Measurements from ENCODE around the gene FAM98B. TPM values are rescaled to one million over a fixed set of nuclear protein-coding genes. Genes with fewer than 3 reads are reported as not detected.
A peak's percentile ranks its signal among the peaks of the same experiment; 100 is the strongest.

FAM98B gene
- total RNA-seq, 1 experiment from 2014 or later, result 12.5 TPM

DNA sequence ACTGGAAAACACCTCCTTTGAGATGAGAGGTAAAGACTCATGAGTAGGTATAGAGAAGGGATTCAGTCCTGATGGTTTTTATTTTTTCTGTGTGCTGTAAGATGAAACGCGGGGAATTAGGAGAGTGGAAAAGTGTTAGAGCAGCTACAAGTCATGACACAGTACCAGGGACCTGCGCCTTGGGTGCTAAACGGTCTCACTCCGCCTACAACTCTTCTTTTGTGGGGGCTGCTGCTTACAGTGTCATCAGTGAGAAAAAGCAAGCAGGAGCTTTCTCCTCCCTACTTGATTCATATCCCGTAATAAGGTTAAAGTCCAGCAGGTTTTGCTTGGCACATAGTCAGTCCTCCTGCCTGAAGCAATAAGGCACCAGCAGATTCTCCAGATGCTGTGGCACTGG lies 71.6 kb downstream of the FAM98B start:
- no peak for DNase-seq (ENCODE audit: low read depth, low spot score)
- in situ Hi-C loops (cut with HindIII; ENCODE audit: low pct_unique_long_range_greater_than_20kb, low sequenced_read_pairs), result no loop called here

DNA sequence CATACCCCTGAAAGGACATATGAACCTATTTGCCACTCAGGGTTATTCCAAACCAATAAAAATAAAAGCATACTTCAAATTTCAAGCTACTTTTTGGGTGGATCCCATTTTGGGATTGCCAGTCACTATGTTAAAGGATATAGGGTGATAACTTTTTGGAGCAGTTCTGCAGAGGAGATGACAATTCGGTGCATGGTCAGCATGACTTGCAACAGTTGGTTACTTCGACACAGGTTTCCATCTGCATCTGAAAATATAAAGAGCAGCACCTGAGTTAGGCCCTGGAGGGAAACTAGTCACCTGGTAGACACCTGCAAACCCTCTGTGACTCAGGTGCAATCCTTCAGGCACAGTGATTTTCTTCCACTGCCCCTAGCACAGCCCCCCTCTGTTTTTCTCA lies 72.2 kb downstream of the FAM98B start:
- in situ Hi-C loops (cut with HindIII; ENCODE audit: low pct_unique_long_range_greater_than_20kb, low sequenced_read_pairs), result no loop called here
- no peak for DNase-seq (ENCODE audit: low read depth, low spot score)

DNA sequence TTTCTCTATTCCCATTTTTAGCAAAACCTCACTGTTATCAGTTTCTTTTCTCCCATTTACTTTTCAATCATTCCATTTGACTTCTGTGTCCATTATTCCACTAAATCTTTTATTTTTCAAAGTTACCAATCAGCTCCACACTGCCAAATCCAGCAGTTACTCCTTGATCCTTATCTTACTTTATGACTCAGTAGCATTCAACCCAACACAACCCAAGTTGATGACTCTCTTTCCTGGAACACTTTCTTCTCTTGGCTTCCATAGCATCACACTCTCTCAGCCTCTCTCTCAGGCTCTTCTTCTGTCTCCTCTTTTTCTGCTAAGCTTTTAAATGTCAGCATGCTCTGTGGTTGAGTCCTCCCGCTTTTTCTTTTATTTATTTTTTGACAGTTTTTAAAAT lies 74.4 kb downstream of the FAM98B start:
- in situ Hi-C loops (cut with HindIII; ENCODE audit: low pct_unique_long_range_greater_than_20kb, low sequenced_read_pairs), result no loop called here
- DNase-seq (ENCODE audit: low read depth, low spot score), result no peak

DNA sequence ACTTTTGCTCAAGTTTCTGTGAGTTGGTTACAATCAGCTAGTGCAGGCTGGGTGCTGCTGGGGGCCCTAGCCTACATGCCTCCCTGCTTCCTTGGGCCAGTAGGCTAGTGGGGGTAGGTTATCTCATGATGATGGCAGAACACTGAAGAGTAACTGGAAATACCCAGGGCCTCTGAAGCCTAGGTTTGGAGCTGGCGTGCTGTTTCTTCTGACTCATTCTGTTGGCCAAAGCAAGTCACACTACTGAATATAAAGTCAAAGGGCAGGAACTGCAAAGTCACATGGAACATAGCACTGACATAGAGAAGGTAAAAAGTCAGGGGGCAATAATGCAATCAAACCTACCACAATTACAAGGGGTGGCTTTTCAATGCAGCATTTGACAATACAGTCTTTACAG lies 76.2 kb downstream of the FAM98B start:
- in situ Hi-C loops (cut with HindIII; ENCODE audit: low pct_unique_long_range_greater_than_20kb, low sequenced_read_pairs), result no loop called here
- no peak for DNase-seq (ENCODE audit: low read depth, low spot score)

DNA sequence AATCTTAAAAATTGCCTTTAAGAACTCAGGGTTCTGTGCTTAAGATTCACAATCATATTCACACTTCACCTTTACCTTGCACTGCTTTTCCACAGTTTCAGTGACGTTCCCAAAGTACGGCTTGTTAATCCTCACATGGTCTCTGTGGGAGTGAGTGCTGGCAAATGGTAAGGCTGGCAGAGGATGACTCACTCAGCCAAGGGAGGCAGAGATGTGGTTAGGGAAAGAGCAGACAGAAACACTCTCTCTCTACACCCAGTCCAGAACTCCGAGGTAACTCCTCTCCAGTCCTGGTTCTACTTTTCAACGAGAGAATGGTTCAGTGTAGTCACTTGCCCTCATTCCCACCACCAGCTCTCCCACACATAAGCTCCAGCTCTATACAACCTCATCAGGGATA lies 77.6 kb downstream of the FAM98B start:
- DNase-seq (ENCODE audit: low read depth, low spot score), result peak; percentile 62
- in situ Hi-C loops (cut with HindIII; ENCODE audit: low pct_unique_long_range_greater_than_20kb, low sequenced_read_pairs), result no loop called here

DNA sequence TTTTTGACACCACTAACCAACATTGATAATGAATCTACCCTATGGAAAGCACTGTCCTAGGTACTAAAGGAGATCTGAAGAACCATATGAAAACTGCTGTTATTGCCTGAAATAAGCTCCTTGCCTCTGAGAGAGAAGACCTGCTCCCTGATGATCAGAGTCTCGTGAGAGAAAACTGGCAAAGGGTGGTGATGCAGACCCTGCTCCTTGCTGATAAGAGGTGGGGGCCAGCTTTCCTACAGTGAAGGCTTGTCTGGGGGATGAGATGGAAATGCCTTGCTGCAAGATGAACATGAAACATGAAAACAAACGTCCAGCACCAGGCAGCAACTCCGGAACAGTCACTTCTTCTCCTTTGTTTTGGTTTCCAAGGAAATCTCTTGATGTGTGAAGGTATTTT lies 78.8 kb downstream of the FAM98B start:
- in situ Hi-C loops (cut with HindIII; ENCODE audit: low pct_unique_long_range_greater_than_20kb, low sequenced_read_pairs), result no loop called here
- DNase-seq (ENCODE audit: low read depth, low spot score), result no peak

DNA sequence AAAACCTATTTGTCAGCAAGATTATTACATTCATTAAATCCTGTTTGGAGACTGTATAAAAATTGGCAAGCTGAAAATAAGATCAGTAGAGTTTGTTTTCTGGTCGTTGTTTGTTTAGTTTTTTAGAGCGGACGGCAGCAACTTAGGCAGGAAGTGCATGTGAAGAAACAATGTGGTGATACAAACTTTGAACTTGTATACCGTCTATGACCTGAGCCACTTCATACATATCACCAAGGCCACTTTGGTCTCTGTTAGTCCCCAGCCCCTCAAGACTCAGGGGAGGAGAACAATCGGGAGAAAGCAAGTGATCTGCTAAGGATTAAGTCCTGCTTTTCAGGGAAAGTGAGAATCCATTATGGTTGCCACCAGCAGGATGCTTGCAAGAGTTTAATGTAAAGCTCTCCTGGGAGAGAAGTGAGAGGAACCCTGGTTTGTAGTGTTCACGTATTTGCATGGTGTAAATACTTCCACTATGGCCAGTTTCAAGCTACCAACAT lies 79.5 kb downstream of the FAM98B start:
- in situ Hi-C loops (cut with HindIII; ENCODE audit: low pct_unique_long_range_greater_than_20kb, low sequenced_read_pairs), result no loop called here
- DNase-seq (ENCODE audit: low read depth, low spot score), result no peak

DNA sequence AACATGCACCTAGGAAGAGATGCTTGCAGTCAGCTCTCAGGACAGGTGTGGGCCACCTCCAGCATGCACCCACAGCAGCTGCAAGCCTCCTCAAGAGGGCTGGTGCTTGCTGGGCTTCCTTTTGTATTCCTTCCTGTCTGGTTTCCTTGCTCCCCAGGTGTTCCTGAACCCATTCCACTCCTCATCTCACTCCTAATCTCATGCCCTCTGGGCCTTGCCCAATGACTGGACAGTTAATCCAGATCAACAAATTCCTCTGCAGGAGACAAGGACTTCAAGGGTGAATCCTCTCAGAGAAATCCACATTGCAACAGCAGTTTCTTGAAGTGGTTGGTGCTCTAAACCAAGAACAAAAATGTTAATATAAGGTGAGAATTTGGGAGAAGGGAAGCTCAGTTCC lies 80.0 kb downstream of the FAM98B start:
- in situ Hi-C loops (cut with HindIII; ENCODE audit: low pct_unique_long_range_greater_than_20kb, low sequenced_read_pairs), result no loop called here
- no peak for DNase-seq (ENCODE audit: low read depth, low spot score)

DNA sequence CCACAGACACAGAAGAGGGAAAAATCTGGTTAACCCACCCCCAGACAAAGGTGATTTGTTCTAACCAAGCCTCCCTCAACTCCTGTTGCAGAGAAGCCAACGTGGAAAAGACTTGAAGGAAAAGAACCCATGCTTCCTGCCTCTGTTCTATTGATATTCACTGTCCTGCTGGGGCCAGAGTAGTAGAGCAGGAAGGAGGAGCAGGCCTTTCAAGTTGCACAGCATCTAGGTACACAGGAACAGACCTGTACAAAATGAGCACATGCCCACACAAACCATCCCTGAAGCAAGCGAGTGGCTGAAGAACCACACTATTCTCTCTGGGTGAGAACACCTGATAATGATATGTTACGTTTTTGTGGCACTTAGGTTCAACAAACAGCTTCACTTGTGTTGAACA lies 80.8 kb downstream of the FAM98B start:
- in situ Hi-C loops (cut with HindIII; ENCODE audit: low pct_unique_long_range_greater_than_20kb, low sequenced_read_pairs), result no loop called here
- no peak for DNase-seq (ENCODE audit: low read depth, low spot score)

DNA sequence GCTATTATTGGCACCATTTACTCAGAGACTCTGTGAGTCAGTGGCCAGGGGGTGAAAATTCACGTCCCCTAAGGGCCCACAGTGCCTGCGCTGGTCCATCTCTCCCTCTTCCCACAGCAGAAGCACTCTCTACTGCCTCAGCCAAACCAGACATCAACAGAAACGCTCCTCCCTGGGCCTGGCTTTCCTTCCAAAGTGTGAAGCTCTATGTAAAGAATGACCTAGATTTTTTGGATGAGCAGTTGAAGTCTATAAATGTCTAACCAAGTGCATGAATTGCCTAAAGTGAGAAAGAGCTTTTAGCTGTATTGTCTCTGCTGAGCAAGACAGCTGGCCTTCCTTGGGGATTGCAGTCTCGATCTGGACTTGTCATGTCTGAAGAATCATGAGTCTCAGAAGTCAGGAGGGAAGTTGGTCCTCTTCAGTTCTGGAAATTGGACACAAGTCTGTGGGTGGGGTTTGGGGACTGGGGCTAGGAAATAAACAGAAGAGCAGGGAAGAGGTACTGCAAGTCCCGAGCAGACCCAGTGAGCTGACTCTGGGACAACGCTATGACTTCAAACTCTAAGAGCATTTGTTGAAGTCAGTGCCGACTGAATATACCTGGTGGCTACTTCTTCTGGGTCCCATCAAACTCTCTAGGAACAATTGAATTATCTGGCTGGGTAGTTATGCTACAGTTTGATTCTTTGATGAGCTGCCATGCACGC lies 81.7 kb downstream of the FAM98B start:
- no peak for DNase-seq (ENCODE audit: low read depth, low spot score)
- in situ Hi-C loops (cut with HindIII; ENCODE audit: low pct_unique_long_range_greater_than_20kb, low sequenced_read_pairs), result no loop called here

DNA sequence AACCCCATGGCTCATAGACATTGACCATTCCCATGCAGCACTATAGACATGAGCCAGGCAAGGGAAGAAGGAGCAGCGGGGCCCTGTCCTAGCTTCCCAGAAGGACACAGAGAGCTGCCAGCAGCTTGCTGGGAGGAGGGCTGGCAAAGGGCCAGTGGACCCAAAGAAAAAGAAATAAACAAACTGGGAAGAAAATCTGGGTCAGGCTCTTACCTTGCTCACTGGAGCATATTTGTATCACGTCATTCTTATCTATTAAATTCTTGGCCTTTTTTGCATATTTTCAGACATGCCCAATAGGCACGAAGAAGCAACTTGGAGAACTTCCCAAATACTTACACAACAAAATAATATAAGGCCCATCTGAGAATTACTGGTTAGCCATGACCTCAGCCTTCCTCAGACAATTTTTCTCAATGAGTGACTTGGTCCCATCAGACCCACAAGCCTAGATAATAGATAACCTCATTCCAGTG lies 82.3 kb downstream of the FAM98B start:
- in situ Hi-C loops (cut with HindIII; ENCODE audit: low pct_unique_long_range_greater_than_20kb, low sequenced_read_pairs), result no loop called here
- DNase-seq (ENCODE audit: low read depth, low spot score), result no peak

Other genes with a start within 250 kb of the FAM98B start
- gene SPRED1, start 201.3 kb upstream of the FAM98B start, total RNA-seq (2014; rRNA removed; shearing (Covaris generic)), result 51.0 and 51.3 TPM in 2 replicates
- 1.3 and 1.7 TPM in 2 replicates for gene RASGRP1, start 110.7 kb downstream of the FAM98B start, total RNA-seq (2014; rRNA removed; shearing (Covaris generic))

Measured in SK-MEL-5 (cell line).